Endodermal cell (in vitro differentiated cells): ENCODE results near the gene ELFN1. TPM values are rescaled to one million over a fixed set of nuclear protein-coding genes. Genes with fewer than 3 reads are reported as not detected.

ENCODE experiments used
- DNase-seq: peaks from one replicate; pipeline ENCODE4 v3.0.0-alpha.2; 2017
- H3K27ac ChIP-seq: 2 replicates; pipeline ENCODE4 v1.5.1; 2013; ENCODE audit warnings: mild to moderate bottlenecking, low read depth, low read length, moderate library complexity
- H3K27me3 ChIP-seq: 2 replicates; pipeline ENCODE4 v1.6.1; 2013; ENCODE audit warnings: mild to moderate bottlenecking, low read length, moderate library complexity; ENCODE audit not compliant: insufficient read depth, control insufficient read depth, poor library complexity, severe bottlenecking
- H3K36me3 ChIP-seq: 2 replicates; pipeline ENCODE4 v1.7.0; 2013; ENCODE audit warnings: mild to moderate bottlenecking, low read length, moderate library complexity; ENCODE audit not compliant: control insufficient read depth, insufficient read depth
- H3K4me1 ChIP-seq: one replicate; pipeline ENCODE4 v1.7.0; 2013; ENCODE audit warnings: low read length; ENCODE audit not compliant: control insufficient read depth, insufficient read depth
- H3K4me3 ChIP-seq: 2 replicates; pipeline ENCODE4 v1.5.1; 2013; ENCODE audit warnings: mild to moderate bottlenecking, low read length, moderate library complexity
- H3K9ac ChIP-seq: 2 replicates; pipeline ENCODE4 v1.6.1; 2013; ENCODE audit warnings: mild to moderate bottlenecking, low read length, moderate library complexity; ENCODE audit not compliant: poor library complexity, severe bottlenecking; ENCODE audit errors: extremely low read depth
- H3K9me3 ChIP-seq: 2 replicates; pipeline ENCODE4 v1.6.1; 2013; ENCODE audit warnings: mild to moderate bottlenecking, low read length, moderate library complexity; ENCODE audit not compliant: control insufficient read depth
- H3K27ac Mint-ChIP-seq: 2 replicates; pipeline ENCODE4 v1.8.0; 2020; ENCODE audit warnings: mixed read lengths
- H3K27me3 Mint-ChIP-seq: 2 replicates; pipeline ENCODE4 v1.8.0; 2021; ENCODE audit warnings: mild to moderate bottlenecking, mixed read lengths; ENCODE audit not compliant: insufficient read depth
- H3K36me3 Mint-ChIP-seq: 2 replicates; pipeline ENCODE4 v1.8.0; 2020; ENCODE audit warnings: low read depth, mixed read lengths
- H3K4me1 Mint-ChIP-seq: 2 replicates; pipeline ENCODE4 v1.8.0; 2020; ENCODE audit warnings: mixed read lengths
- H3K4me3 Mint-ChIP-seq: 2 replicates; pipeline ENCODE4 v1.8.0; 2020; ENCODE audit warnings: mild to moderate bottlenecking, moderate library complexity, mixed read lengths
- H3K9me3 Mint-ChIP-seq: 2 replicates; pipeline ENCODE4 v1.8.0; 2020; ENCODE audit warnings: mild to moderate bottlenecking, mixed read lengths
- WGBS, 2 experiments: methylation state at CpG; one replicate each; pipeline versions ENCODE4 v1.1.5 to v1.1.7; 2013; ENCODE audit warnings: missing lambda C conversion rate in 2 of 2, mixed read lengths in 1 of 2; ENCODE audit not compliant: insufficient coverage in 1 of 2, insufficient read length in 1 of 2; 5-methylcytosine and 5-hydroxymethylcytosine counted together
- total RNA-seq, 2 donors: library from RNA; stranded (reverse); fragmentation: NEBNext Ultra II Directional in 1 of 2; extraction: Animal tissue kit (Norgen Biotek cat#: 25700) in 1 of 2; gene quantifications; 2 replicates in 1 of 2; 3 replicates in 1 of 2; pipeline ENCODE4 v1.2.1, GENCODE V29; 2021
- TF ChIP-seq, protein P1 (sequence below): fragments of 200-600 bp; sonication (generic); conservative IDR thresholded peaks from 2 replicates; pipeline ENCODE4 v1.5.0; 2021; ENCODE audit warnings: antibody characterized with exemption, mild to moderate bottlenecking

ELFN1 gene
- total RNA-seq, 2 donors from 2014 or later: 2.1 to 5.0 TPM

DNA sequence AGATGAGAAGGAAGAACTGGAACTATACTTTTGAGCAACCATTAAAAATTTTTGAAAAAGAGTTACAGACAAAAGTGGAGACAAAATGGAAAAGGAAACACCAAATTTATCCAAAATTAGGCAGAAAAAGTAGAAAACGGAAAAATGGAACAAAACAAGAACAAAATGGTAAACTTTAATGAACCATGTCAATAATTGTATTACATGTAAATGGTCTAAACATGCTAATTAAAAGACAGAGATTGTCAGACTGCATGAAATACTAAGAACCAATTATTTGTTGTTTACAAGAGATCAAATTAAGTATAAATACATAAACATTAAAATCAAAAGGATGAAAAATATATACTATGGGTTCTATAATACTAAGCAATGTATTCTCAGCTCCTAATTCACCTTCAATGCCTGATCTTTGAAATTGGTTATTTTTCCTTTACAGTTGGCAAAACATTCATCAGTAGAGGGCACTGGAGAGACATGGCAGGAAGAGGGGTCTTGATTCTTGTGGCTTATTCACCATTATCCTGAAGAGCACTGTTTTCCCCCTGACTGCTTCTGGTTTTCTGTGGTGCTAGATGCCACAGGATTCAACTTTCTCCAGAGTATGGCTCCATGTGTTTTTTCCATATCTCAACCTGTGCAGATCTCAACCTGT, 124.9 kb downstream of the ELFN1 start:
- Histone ChIP-seq H3K27ac (no peak overlapping the region), H3K36me3 (no peaks in the 10 kb centered on the region), H3K27me3 (no peaks in the 10 kb centered on the region), H3K9ac (no peak overlapping the region), H3K9me3 (peaks cover 22% of the 10 kb centered on the region), H3K4me3 (no peak overlapping the region), H3K4me1 (no peaks in the 10 kb centered on the region)
- peaks cover 10% of the 10 kb centered on the region for H3K27me3 Mint-ChIP-seq
- 33 to 60% methylated on average over 1 of the region's 1 CpG for WGBS, 2 experiments
- no peak overlapping the region for H3K4me3 Mint-ChIP-seq
- no peak for DNase-seq
- H3K4me1 Mint-ChIP-seq: no peaks in the 10 kb centered on the region
- TF ChIP-seq, protein P1, sequence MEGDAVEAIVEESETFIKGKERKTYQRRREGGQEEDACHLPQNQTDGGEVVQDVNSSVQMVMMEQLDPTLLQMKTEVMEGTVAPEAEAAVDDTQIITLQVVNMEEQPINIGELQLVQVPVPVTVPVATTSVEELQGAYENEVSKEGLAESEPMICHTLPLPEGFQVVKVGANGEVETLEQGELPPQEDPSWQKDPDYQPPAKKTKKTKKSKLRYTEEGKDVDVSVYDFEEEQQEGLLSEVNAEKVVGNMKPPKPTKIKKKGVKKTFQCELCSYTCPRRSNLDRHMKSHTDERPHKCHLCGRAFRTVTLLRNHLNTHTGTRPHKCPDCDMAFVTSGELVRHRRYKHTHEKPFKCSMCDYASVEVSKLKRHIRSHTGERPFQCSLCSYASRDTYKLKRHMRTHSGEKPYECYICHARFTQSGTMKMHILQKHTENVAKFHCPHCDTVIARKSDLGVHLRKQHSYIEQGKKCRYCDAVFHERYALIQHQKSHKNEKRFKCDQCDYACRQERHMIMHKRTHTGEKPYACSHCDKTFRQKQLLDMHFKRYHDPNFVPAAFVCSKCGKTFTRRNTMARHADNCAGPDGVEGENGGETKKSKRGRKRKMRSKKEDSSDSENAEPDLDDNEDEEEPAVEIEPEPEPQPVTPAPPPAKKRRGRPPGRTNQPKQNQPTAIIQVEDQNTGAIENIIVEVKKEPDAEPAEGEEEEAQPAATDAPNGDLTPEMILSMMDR: peak; percentile 46
- H3K36me3 Mint-ChIP-seq: no peaks in the 10 kb centered on the region
- H3K27ac Mint-ChIP-seq: no peak overlapping the region
- H3K9me3 Mint-ChIP-seq: peaks cover 49% of the 10 kb centered on the region

Other genes starting within 250 kb of the ELFN1 start
- gene MICALL2, start 210.8 kb upstream of the ELFN1 start, total RNA-seq: 10 to 100 TPM; 19.4 to 24.8 TPM
- 100 to 1,000 TPM; 145 to 178 TPM for gene INTS1, start 165.9 kb upstream of the ELFN1 start, total RNA-seq
- 10 to 100 TPM in 1 of 2 donors, 1 to 10 TPM in 1; 7.7 to 10.7 TPM for gene MAFK, start 139.6 kb upstream of the ELFN1 start, total RNA-seq
- gene TMEM184A, start 114.1 kb upstream of the ELFN1 start, total RNA-seq: 1 to 10 TPM; 4.6 to 5.1 TPM
- gene PSMG3, start 100.2 kb upstream of the ELFN1 start, total RNA-seq: 10 to 100 TPM; 30.1 to 44.3 TPM